NB4 (cell line): ENCODE measurements around the gene PLAAT1.

Experiments used
- CTCF ChIP-seq: IDR thresholded peaks from one replicate; pipeline ENCODE4 v1.5.1; 2012; ENCODE audit warnings: low read depth, low read length
- MAX ChIP-seq: IDR thresholded peaks from 2 replicates; pipeline ENCODE4 v1.6.1; 2011; ENCODE audit warnings: low read depth, low read length
- MYC ChIP-seq: IDR thresholded peaks from 2 replicates; pipeline ENCODE4 v1.6.1; 2011; ENCODE audit warnings: low read depth, low read length
- POLR2A ChIP-seq: IDR thresholded peaks from 2 replicates; pipeline ENCODE4 v1.6.1; 2011; ENCODE audit warnings: mild to moderate bottlenecking; ENCODE audit not compliant: insufficient read length; ENCODE audit errors: extremely low read depth

- TF ChIP-seq CTCF (no peak), MAX (no peak), POLR2A (no peak), MYC (no peak)
Observed at GRCh38 chr3:193211984-193212383, 29.0 kb upstream of the PLAAT1 start.
